Measurements from ENCODE around the gene LRRC74A. TPM values are rescaled to one million over a fixed set of nuclear protein-coding genes. Genes with fewer than 3 reads are reported as not detected.
A peak's percentile ranks its signal among the peaks of the same experiment; 100 is the strongest.

The LRRC74A gene
- total RNA-seq, 2 experiments from 2014 or later: not detected

DNA sequence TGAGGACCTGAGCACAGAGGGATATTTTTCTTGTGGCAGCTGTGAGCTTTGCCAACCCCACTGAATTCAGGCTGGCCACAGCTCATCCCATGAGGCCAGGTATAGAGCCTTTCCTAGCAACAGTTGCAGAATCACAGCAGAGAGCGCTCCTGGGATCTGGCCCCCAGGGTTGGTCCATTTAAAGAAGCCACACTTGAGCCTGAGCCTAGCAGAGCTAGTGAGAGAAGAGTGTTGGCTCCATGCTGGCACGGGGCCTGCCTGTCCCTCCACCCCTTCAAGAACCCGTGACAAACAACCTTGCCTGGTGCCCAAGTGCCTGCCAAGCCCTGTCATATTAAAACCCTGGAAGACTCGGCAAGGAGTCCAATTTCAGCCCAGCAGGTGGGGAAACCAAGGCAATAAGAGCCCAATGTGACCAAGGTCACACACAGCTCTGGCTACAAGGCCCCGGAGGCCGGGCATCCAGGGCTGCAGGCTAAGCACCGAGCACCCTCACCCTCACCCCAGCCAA, 91.6 kb downstream of the LRRC74A start:
- H3K27me3 Mint-ChIP-seq: no peaks in the 10 kb centered on the region
- H3K4me3 Mint-ChIP-seq: no peak overlapping the region
- peaks cover 39% of the 10 kb centered on the region for H3K4me1 Mint-ChIP-seq (ENCODE audit: low read depth)
- H3K9me3 Mint-ChIP-seq: no peaks in the 10 kb centered on the region
- DNase-seq: no peak
- intact Hi-C loops (cut with micrococcal nuclease): no loop called here
- POLR2A ChIA-PET: no interaction called here
- CTCF ChIA-PET: interaction anchor here (1.0 to 7.0 kb wide), 9 partner anchors 12 to 152 kb away, joined by 3 to 58 read pairs (median 5); no protein-coding TSS in a partner anchor
- no peak overlapping the region for H3K27ac Mint-ChIP-seq
- H3K36me3 Mint-ChIP-seq: no peaks in the 10 kb centered on the region

DNA sequence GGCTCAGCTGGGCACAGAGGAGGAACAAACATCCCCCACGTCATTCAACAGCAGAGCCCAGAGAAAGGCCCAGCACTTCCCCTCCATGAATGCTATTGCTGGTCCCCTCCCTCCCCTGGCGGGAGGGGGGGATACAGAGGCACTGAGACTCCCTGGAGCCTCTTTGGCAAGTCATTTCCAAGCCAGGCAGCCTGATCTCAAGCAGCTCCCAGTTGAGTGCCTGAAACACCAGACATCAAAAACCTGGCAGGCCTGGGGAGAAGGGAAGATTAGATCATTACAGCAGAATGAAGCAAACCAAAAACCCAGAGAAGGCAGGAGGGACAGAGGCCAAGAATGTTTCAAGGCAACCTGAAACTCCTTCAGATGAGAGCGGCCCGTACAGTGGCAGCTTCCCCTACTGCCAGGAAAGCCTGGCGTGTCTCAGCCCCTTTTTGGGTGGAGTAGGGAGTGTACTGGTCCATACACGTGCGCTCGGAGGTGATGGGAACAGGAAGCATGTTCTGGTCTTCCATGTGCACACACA, 92.1 kb downstream of the LRRC74A start:
- POLR2A ChIA-PET: no interaction called here
- Mint-ChIP-seq H3K27ac (no peak overlapping the region), H3K9me3 (no peaks in the 10 kb centered on the region), H3K4me3 (no peak overlapping the region), H3K27me3 (no peaks in the 10 kb centered on the region), H3K4me1 (ENCODE audit: low read depth) (peaks cover 38% of the 10 kb centered on the region), H3K36me3 (no peaks in the 10 kb centered on the region)
- intact Hi-C loops (cut with micrococcal nuclease): no loop called here
- CTCF ChIA-PET: interaction anchor here (1.2 to 7.0 kb wide), 6 partner anchors 12 to 152 kb away, joined by 3 to 58 read pairs (median 6); no protein-coding TSS in a partner anchor
- no peak for DNase-seq

DNA sequence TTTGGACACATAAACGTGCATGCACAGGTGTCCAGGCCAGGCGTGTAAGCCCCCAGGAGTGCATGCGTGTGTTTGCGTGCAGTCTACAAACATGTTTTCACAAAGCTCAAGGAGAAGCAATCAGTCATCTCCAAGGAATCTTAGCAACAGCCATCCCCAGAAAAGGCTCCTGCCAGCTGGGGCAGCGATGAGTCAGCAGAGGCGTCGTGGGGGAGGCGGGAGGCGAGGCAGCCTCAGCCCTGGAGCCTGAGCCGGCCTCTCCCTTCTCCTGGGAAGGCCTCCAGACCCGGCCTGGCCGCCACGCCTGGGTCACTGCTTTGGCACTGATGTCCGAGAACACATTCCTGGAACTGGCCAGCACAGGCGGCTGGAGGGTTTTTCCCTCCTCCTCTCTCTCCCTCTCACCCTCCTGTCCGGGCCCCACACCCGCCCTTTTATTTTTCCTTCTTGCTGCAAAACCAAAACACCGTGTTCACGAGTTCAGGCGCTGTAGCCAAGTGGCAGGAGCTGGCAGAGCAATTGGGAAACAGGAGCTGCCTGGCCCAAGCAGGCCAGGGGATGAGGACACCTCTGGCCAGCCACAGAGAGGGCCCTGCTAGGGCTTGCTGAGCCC, 92.7 kb downstream of the LRRC74A start:
- Mint-ChIP-seq H3K4me1 (ENCODE audit: low read depth) (peaks cover 33% of the 10 kb centered on the region), H3K27ac (no peak overlapping the region), H3K36me3 (no peaks in the 10 kb centered on the region), H3K27me3 (no peaks in the 10 kb centered on the region), H3K4me3 (no peak overlapping the region), H3K9me3 (no peaks in the 10 kb centered on the region)
- ChIA-PET CTCF (interaction anchor here (1.1 to 7.0 kb wide), 10 partner anchors 11 to 151 kb away, joined by 3 to 58 read pairs (median 6); no protein-coding TSS in a partner anchor), POLR2A (no interaction called here)
- intact Hi-C loops (cut with micrococcal nuclease): no loop called here
- DNase-seq: peak; percentile 31

Other genes with a start within 250 kb of the LRRC74A start
- gene VASH1, start 64.9 kb upstream of the LRRC74A start, total RNA-seq: 1 to 10 TPM; 6.1 TPM
- 10 to 100 TPM; 14.6 to 15.9 TPM for gene ANGEL1, start 13.5 kb upstream of the LRRC74A start, total RNA-seq
- gene IRF2BPL, start 202.3 kb downstream of the LRRC74A start, total RNA-seq: 10 to 100 TPM; 38.5 to 41.1 TPM